Right renal cortex interstitium (tissue), 3 donors: ENCODE measurements around the gene TIPIN. TPM values are rescaled to one million over a fixed set of nuclear protein-coding genes. Genes with fewer than 3 reads are reported as not detected.
"Not testable (repeated sequence)": the region's sequence is repeated elsewhere in the genome, so short reads cannot be mapped to it uniquely, and the experiment has no call there.

Source experiments
- DNase-seq, 3 donors: peaks; one replicate each; pipeline ENCODE4 v3.0.0-alpha.2; 2013; ENCODE audit warnings: low read depth in 3 of 3, low spot score in 2 of 3
- polyA plus RNA-seq, 3 donors: library from polyadenylated mRNA; unstranded; fragments of 120-200 nt; gene quantifications; one replicate each; pipeline ENCODE4 v1.2.1, GENCODE V29; 2013; ENCODE audit not compliant: insufficient read length in 3 of 3

Gene TIPIN, protein sequence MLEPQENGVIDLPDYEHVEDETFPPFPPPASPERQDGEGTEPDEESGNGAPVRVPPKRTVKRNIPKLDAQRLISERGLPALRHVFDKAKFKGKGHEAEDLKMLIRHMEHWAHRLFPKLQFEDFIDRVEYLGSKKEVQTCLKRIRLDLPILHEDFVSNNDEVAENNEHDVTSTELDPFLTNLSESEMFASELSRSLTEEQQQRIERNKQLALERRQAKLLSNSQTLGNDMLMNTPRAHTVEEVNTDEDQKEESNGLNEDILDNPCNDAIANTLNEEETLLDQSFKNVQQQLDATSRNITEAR
- polyA plus RNA-seq, result 10 to 100 TPM; 15.9 to 23.9 (median 17.1) TPM

DNA sequence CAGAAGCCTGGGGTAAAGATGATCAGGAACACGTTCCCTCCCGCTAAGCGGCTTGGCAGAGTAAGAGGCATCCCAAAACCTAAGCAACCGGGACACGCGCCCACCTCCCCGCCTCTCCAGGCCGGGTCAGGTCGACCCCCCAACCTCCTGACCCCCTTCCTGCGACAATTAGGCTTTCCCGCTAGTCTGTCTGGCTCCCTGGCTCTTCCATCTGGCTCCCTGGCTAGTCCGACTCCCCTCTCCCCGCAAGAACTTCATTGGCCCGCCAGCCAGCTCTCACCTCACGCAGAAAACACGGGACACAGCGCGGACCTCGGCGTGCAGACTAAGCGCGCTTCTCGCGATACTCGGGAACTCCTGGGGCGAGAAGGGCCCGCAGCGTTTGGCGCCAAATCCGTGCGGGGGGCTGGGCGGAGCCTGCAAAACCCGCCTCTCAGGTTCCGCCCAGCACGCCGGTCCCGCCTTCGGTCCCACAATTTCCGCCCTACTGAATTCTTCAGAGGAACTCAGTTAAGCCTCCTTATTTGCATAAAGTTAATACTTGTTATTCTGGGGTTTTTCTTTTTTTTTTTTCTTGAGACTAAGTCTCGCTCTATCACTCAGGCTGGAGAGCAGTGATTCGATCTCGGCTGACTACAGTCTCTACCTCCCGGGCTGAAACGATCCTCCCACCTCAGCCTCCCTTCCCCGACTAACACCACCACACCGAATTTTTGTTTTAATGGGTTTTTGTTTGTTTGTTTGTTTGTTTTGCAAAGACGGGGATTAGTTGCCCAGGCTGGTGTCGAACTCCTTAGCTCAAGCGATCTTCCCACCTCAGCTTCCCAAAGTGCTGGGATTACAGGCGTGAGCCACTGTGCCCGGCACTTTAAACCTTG, at the start of gene TIPIN:
TSS of gene TIPIN (minus strand) at position 327 of the 878 bp plus-strand sequence. CDS start 3,738 bp downstream, outside the sequence.
- peak; percentile 79 to 92 (median 87) for DNase-seq

DNA sequence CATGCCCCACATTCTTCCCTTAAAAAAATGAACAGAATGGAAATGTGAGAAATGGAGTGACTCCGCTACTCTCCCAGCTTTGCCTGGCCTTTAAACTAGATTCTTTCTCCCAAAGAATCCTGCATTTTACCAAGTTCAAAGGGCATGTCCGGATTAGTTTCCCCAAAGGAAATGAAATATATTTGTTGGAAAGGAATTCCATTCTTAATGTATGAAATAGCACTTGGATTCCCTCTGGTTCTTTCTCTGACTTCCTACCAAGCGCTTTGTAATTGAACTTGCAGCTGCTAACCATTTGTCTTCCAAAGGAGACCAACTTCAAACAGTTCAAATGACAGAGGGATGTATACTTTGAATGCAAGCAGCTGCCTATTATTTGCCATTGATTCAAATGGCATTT, 49.1 kb upstream of the TIPIN start:
- DNase-seq, result peak in 1 of 3 donors; percentile 60

DNA sequence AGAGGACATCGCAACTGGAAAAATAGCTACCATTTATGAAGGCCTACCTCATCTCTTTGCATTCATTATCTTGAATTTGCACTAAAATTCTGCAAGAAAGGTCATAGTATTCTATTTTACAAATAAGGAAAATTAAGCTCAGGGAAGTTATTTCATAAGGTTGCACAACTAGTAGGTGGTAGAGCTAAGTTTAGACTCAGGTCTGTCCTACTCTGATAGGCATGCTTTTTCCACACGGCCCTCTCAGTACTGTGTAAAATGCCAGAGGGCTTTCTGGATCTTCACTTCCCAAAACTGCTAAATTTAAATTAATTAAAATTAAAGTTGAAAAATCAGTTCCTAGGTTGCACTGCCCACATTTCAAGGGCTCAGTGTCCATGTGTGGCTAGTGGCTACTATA, 48.5 kb upstream of the TIPIN start:
- DNase-seq, result no peak

DNA sequence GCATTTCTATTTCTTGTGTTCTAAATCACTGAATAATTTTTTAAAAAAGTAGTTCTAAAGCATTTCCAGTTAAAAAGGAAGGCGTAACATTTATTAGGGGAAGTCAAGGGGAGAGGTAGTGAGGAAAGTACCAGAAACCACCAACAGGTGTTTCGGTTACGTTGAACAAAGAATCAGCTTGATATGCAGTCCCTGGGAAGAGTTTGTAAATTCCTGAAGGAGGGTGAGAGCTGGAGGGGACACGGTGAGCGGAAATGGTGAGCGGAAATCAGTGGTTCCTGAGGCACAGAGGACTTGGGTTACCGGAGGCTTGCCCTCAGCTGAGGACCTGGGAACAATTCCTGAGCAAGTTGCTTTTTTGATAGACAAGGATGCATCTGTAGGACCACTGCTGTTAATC, 48.0 kb upstream of the TIPIN start:
- DNase-seq, result peak in 1 of 3 donors; percentile 33

DNA sequence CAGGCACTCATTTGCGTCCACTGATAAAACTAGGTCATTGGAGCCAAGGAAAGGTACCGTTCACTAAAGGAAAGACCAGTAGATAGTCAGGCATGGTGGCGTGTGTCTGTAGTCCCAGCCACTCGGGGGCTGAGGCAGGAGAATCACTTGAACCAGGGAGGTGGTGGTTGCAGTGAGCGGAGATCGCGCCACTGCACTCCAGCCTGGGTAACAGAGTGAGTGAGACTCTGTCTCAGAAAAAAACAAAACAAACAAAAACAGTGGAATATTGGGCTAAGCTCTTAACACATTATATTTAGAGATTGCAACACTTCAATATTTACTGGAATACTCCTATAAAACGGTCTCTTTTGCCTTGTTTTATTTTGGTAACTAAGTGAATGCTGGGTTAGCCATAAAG, 47.6 kb upstream of the TIPIN start:
- no peak for DNase-seq

DNA sequence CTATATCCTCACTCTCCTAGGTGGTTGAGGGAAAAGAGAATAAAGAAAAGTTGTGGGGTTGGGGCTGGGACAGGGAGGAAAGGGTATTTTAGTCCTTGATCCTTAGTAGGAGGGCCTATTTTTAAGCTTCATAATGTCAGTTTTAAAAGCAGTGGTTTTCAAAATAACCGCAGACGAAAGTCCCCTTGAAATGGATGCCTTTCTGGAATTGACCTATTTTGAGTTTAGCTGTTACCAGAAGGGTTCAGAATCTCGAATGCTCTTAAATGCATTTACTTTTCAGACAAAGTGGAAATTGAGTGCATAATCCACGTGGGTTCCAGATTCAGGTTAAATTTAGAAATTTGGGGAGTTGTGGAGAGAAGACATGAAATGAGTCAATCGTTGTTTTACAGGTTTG, 46.8 kb upstream of the TIPIN start:
- DNase-seq, result no peak

DNA sequence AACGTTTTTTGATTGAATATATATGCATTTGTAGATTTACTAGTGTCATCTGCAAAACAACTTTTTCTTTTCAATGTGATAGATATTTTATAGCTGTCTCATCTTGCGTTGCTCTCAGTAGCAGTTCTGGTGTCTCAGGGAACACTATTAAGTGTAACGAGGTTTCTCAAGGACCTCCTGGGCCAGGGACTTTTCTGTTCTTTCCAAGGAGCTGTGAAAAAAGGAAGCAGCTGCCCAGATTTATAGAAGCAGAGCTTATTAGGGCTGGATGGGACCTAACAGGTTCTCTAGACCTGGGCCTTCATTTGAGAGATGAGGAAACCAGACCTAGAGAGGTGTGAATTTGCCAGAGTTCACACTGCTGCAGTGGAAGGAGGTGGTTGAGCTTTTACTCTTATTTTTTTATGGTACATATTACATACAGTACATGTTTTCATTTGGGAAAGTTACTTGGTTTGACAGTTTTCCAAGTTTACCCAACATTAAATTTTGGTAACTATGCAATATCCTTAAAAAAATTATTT, 46.3 kb upstream of the TIPIN start:
- DNase-seq, result no peak

DNA sequence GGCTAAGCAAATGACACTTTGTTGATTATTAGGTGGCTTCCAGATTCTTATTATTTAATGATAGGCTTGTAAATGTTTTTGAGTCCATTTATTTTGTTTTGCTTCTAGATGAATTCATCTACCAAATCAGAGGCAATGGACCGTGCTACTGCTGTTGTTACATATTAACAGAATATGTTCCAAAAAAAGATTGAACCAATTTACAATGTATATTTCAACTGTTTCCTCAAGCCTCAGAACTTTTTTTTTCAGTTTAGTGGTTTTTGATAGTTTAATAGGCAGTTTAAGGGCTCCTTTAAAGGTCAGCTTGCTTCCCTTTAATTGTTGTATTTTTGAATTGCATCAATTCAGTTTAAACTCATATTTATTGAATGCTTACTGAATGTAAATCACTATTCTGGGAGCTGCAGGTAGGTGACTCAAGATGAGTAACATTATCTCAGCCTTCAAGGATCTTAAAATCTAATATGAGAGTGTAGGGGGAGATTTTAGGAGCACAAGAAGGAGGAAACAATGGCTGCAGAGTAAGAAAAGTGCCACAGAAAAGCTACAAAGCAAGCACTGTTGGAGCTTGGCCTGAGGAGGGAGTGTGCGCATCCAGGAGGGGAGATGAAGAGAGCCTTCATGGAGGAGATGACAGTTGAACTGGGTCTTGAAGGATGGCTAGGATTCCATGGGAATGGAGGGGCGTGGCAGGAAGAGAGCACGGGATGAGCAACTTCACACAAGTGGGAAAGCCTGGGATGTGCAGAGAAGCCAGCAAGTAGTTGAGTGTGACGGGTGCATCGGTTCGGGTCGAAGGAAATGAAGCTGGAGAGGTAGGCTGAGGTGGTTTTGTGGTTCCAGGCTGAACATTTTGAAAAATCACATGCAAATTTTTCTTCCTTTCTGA, 44.9 kb upstream of the TIPIN start:
- DNase-seq, result no peak

DNA sequence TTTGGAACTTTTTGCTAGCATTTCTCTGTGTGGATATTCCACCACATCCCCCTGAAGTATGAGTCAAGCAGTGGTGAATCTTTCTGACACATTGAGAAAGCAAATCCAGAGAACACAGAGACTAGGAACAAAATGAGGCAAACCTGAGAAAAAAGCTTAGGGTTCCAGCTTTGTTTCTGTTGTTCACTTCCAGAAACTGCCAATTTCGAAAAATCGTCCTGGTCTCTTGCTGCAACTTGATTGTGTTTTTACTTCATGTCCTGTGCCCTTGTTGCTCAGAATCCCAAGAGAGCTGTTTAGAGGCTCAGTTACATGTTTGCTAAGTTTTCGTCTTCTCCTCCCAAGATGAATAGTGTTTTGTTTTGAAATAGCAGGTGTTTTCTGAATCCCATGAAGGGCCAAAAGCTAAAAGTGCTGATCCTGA, 43.9 kb upstream of the TIPIN start:
- DNase-seq, result no peak

DNA sequence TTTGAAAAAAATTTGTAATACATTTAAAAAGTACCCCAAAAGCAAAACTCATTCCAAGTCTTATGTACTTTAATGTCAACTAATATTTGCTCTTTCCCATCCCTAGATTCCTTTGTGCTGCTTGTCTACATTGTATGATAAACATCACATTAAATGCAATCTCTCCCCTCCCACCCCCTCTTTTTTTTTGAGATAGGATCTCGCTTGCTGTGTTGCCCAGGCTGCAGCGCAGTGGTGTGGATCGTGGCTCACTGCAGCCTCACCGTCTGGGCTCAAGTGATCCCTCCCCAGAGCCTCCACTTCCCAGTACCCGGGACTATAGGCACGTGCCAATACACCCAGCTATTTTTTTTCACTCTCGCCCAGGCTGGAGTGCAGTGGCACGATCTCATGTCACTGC, 42.8 kb upstream of the TIPIN start:
- DNase-seq, result no peak

DNA sequence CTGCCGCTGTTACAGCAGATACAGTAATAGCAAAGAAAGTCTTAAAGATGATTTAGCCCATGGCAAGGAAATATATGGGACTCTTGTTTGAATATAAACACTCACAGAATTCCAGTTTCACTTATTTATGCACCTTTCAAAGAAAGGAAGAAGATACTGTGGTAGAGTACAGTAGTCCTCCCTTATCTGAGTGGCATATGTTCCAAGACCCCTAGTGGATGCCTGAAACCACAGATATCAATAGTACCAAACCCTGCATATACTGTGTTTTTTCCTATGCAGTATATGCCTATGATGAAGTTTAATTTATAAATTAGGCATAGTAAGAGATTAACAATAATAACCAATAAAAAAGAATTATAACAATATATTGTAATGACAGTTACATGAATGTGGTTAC, 38.4 kb upstream of the TIPIN start:
- DNase-seq, result no peak

DNA sequence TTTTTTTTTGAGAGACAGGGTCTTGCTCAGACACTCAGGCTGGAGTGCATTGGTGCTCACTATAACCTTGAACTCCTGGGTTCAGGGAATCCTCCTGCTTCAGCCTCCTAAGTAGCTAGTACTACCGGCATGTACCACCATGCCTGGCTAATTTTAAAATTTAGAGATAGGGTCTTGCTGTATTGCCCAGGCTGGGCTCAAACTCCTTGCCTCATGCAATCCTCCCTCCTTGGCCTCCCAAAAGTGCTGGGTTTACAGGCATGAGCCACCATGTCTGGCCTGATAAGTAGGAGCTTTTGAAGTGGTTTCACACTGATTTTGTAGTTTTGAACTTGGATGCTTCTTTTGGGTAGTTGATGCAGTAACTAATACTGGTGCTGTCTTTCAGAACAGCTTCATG, 38.0 kb upstream of the TIPIN start:
- DNase-seq, result no peak

DNA sequence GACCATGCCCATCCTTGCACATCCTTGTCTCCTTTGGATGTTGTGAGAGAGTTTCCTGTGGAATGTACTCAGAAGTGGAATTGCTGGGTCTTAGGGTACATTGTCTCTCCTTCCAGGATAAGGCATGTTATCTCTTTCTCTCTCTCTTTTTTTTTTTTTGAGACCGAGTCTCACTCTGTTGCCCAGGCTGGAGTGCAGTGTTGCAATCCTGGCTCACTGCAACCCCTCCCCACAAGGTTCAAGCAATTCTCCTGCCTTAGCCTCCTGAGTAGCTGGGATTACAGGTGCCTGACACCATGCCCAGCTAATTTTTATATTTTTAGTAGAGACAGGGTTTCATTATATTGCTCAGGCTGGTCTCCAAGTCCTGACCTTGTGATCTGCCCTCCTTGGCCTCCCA, 36.6 kb upstream of the TIPIN start:
- DNase-seq, result not testable (repeated sequence)

DNA sequence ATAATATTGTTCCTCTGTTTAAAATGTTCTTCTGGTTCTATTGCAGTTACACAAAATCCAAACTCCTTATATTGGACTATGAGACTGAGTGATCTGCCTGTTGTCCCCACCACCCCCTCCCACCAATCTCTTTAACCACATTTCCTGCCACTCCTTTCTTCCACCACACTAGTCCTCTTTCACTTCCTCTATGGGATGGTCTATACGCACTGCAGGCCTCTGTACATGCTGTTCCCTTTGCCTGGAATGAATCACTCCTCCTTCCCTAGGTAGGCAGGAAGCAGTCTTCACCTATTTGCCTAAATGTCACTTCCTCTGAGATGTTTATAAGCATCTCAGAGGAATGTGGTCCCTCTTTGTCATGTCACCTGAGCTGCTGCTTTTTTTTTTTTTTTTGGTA, 34.2 kb upstream of the TIPIN start:
- DNase-seq, result no peak

DNA sequence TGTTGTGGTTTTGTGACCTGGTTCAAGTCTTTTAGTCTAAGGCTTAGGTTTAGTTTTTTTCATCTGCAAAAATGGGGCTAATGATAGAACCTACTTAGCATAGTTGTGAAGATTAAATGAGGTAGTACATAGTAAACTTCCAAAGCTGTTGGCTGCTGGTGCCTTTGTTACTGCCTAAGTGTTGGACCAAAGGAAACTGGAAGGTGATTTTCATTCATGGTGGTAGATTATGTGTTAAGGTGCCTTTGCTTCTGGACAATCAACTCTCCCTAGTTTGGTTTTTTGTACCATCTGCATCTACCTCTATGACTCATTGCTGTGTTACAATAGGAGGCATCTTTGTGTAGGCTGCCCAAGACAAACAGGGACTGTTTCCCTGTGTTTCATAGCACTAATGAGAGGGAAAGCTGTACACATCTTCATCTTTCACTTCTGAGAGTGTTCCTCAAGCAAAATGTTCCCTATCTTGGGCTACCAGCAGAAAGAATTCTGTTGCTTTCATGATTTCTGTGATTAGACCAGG, 33.4 kb upstream of the TIPIN start:
- DNase-seq, result no peak

DNA sequence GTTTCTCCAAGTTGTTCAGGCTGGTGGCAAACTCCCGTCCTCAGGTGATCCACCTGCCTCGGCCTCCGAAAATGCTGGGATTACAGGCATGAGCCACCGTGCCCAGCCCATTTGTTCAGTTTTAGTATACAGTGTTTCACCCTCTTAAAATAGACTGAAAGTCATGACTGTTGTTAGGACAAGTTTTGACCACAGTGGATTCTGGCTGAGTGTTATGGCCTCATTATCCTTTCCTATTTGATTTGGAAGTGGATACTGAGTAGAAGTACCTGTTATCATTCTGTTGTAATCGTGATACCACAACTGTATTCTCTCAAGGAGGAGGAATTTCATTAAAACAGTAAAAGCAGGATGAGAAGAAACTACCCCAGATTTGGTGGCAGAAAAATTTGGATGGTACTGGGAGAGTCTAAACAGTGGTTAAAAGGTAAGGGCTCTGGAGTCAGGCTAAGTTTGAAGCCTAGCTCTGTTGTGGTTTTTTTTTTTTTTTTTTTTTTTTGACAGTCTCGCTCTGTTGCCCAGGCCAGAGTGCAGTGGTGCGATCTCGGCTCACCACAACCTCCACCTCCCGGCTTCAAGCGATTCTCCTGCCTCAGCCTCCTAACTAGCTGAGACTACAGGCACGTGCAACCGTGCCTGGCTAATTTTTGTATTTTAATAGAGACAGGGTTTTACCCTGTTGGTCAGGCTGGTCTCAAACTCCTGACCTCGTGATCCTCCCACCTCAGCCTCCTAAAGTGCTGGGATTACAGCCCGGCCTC, 32.8 kb upstream of the TIPIN start:
- no peak for DNase-seq

DNA sequence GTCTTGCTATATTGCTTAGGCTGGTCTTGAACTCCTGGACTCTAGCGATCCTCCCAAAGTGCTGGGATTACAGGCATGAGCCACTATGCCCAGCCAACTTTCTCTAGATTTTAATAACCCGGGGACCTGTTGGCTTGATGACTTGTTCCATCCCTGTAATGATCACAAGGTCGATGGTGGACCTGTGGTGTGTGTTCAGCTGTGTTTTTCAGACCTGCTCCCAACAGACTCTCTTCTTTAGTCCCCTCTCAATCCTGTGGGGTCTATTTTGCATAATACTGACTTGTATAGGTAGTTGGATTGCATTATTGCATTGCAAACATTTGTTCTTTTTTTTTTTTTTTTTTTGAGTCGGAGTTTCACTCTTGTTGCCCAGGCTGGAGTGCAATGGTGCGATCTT, 32.1 kb upstream of the TIPIN start:
- no peak for DNase-seq

DNA sequence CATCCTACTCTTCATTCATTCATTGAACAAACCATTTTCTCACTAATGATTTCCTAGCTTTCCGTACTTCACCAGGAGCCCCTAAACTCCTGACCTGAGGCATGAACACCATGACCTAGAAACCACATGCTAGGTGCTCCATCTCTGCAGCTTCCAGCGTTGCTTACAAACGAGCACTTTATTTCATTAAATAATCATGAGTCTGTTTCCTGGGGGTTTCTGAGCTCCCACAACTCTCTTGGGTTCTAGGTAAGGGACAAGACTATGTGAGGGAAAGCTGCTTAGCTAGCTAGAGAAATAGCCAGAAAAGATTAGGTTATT, 31.5 kb upstream of the TIPIN start:
- DNase-seq, result no peak

DNA sequence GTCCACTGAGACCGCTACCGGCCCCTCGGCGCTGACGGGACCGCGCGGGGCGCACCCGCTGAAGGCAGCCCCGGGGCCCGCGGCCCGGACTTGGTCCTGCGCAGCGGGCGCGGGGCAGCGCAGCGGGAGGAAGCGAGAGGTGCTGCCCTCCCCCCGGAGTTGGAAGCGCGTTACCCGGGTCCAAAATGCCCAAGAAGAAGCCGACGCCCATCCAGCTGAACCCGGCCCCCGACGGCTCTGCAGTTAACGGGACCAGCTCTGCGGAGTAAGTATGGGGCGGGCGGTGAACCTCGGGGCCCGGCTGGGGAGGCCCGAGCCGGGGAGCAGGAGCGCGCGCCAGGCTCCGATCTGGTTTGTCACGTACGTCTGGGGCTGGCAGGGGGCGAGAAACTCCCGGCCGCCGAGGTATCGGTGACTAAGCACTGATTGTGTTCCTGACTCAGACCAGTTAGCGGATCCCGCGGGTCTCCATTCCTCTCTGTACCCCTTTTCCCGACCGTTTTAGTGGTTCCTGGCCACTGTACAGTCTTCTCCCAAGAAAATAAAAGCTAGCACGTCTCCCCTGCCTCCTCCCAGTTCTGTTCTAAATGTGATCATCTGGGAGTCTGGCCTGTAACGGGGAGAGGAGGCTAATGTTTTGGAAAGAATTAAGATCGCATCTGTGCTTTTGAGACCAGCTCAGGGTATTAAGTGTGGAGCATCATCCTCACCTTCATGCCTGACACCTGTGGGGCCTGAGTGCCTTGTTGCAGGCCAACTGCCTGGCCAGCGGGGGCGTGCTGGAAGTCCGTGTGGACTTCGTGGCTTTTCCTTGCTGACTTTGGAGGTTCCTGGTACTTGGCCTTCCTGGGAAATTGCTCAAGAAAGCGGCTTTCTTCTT, 30.9 kb upstream of the TIPIN start:
- DNase-seq, result no peak
